Liver (tissue), 9 donors: ENCODE data around the gene TSPYL2. TPM values are rescaled to one million over a fixed set of nuclear protein-coding genes. Genes with fewer than 3 reads are reported as not detected.

Source experiments
- DNase-seq: peaks from one replicate; pipeline ENCODE4 v3.0.0-alpha.2; 2017; ENCODE audit warnings: low spot score
- H3K27ac ChIP-seq, 2 donors: one replicate each; pipeline ENCODE4 v1.7.0; 2013; ENCODE audit warnings: inconsistent platforms in 2 of 2, low read length in 2 of 2, control low read depth in 1 of 2, low read depth in 1 of 2, mild to moderate bottlenecking in 1 of 2
- H3K27me3 ChIP-seq, 4 donors: one replicate each; pipeline versions ENCODE4 v1.6.1 to v1.7.0; 2013; ENCODE audit warnings: low read length in 3 of 4, inconsistent platforms in 1 of 4, mild to moderate bottlenecking in 1 of 4, moderate library complexity in 1 of 4; ENCODE audit not compliant: control insufficient read depth in 4 of 4, insufficient read depth in 4 of 4
- H3K36me3 ChIP-seq, 4 donors: one replicate each; pipeline versions ENCODE4 v1.6.1 to v1.7.0; 2013; ENCODE audit warnings: low read length in 3 of 4, mild to moderate bottlenecking in 3 of 4, low read depth in 1 of 4, moderate library complexity in 1 of 4; ENCODE audit not compliant: control insufficient read depth in 4 of 4, insufficient read depth in 3 of 4
- H3K4me1 ChIP-seq, 4 donors: one replicate each; pipeline versions ENCODE4 v1.6.1 to v1.7.0; 2013; ENCODE audit warnings: low read length in 3 of 4, mild to moderate bottlenecking in 3 of 4, moderate library complexity in 1 of 4; ENCODE audit not compliant: control insufficient read depth in 4 of 4, insufficient read depth in 4 of 4
- H3K4me3 ChIP-seq, 3 donors: one replicate each; pipeline versions ENCODE4 v1.6.1 to v1.7.0; 2013; ENCODE audit warnings: low read length in 3 of 3, control low read depth in 1 of 3, low read depth in 1 of 3, mild to moderate bottlenecking in 1 of 3
- H3K9ac ChIP-seq, 2 donors: one replicate each; pipeline ENCODE4 v1.7.0; 2013; ENCODE audit warnings: low read length in 2 of 2, mild to moderate bottlenecking in 2 of 2, moderate library complexity in 2 of 2, control low read depth in 1 of 2, low read depth in 1 of 2
- H3K9me3 ChIP-seq, 4 donors: one replicate each; pipeline versions ENCODE4 v1.6.1 to v1.7.0; 2013; ENCODE audit warnings: low read length in 3 of 4; ENCODE audit not compliant: control insufficient read depth in 4 of 4
- EGR1 ChIP-seq, 2 donors: IDR thresholded peaks; 2 replicates each; pipeline ENCODE4 v1.6.1; 2016 to 2018; ENCODE audit warnings: antibody characterized with exemption in 2 of 2, low read depth in 2 of 2
- FOXA1 ChIP-seq: IDR thresholded peaks from 2 replicates; pipeline ENCODE4 v1.6.1; 2016; ENCODE audit warnings: antibody characterized with exemption
- FOXA2 ChIP-seq: IDR thresholded peaks from 2 replicates; pipeline ENCODE4 v1.6.1; 2016; ENCODE audit warnings: antibody characterized with exemption
- GABPA ChIP-seq, 2 donors: IDR thresholded peaks in 1 of 2; conservative IDR thresholded peaks in 1 of 2; 2 replicates each; pipeline ENCODE4 v1.6.1; 2016; ENCODE audit warnings: antibody characterized with exemption in 2 of 2, mild to moderate bottlenecking in 1 of 2, moderate library complexity in 1 of 2
- HNF4A ChIP-seq, 2 donors: conservative IDR thresholded peaks; 2 replicates each; pipeline ENCODE4 v1.6.1; 2016; ENCODE audit warnings: antibody characterized with exemption in 2 of 2, mild to moderate bottlenecking in 2 of 2
- HNF4G ChIP-seq: IDR thresholded peaks from 2 replicates; pipeline ENCODE4 v1.6.1; 2016; ENCODE audit warnings: antibody characterized with exemption
- JUND ChIP-seq, 2 donors: IDR thresholded peaks; 2 replicates each; pipeline ENCODE4 v1.6.1; 2016; ENCODE audit warnings: antibody characterized with exemption in 2 of 2
- NR2F2 ChIP-seq: IDR thresholded peaks from 2 replicates; pipeline ENCODE4 v1.6.1; 2016; ENCODE audit warnings: antibody characterized with exemption
- RAD21 ChIP-seq, 2 donors: IDR thresholded peaks; 2 replicates each; pipeline ENCODE4 v1.6.1; 2016; ENCODE audit warnings: antibody characterized with exemption in 2 of 2, mild to moderate bottlenecking in 2 of 2
- RXRA ChIP-seq, 2 donors: IDR thresholded peaks; 2 replicates each; pipeline ENCODE4 v1.6.1; 2017 to 2018; ENCODE audit warnings: antibody characterized with exemption in 2 of 2, mild to moderate bottlenecking in 1 of 2
- SP1 ChIP-seq: IDR thresholded peaks from 2 replicates; pipeline ENCODE4 v1.6.1; 2018; ENCODE audit warnings: antibody characterized with exemption, mild to moderate bottlenecking
- TAF1 ChIP-seq: conservative IDR thresholded peaks from 2 replicates; pipeline ENCODE4 v1.6.1; 2016; ENCODE audit warnings: antibody characterized with exemption, mild to moderate bottlenecking
- YY1 ChIP-seq: IDR thresholded peaks from 2 replicates; pipeline ENCODE4 v1.6.1; 2016; ENCODE audit warnings: antibody characterized with exemption, mild to moderate bottlenecking
- WGBS: extraction: QIAGEN DNeasy Blood & Tissue Kit; methylation state at CpG from one replicate; pipeline ENCODE4 v1.1.7; 2013; 5-methylcytosine and 5-hydroxymethylcytosine counted together
- polyA plus RNA-seq, 2 donors: library from polyadenylated mRNA; stranded (reverse) in 1 of 2; unstranded in 1 of 2; fragments of 200-250 nt in 1 of 2; fragments of >200 nt in 1 of 2; fragmentation: Nextera tagmentation in 1 of 2; extraction: Ambion mirVana in 1 of 2; gene quantifications; one replicate each; pipeline versions ENCODE4 v1.2.1 to v1.2.3, GENCODE V29; 2013 to 2015
- total RNA-seq, 2 donors: library from RNA; depleted of rRNA; stranded (reverse); fragments of >200 nt; gene quantifications; one replicate each; pipeline ENCODE4 v1.2.3, GENCODE V29; 2014
- TF ChIP-seq, protein P1 (sequence below): fragments of 150-350 bp; IDR thresholded peaks from 2 replicates; pipeline ENCODE4 v1.5.1; 2017; ENCODE audit warnings: improper control_type of control experiment, low read depth, low read length; ENCODE audit not compliant: missing input control
- TF ChIP-seq, protein P2 (sequence below): IDR thresholded peaks from 2 replicates; pipeline ENCODE4 v1.6.1; 2016; ENCODE audit warnings: antibody characterized with exemption
- TF ChIP-seq, protein P3 (sequence below): IDR thresholded peaks from 2 replicates; pipeline ENCODE4 v1.6.1; 2016; ENCODE audit warnings: antibody characterized with exemption, mild to moderate bottlenecking
- donor health status: healthy.
- donor health status: healthy.
- donor health status: healthy.
- donor health status: healthy.
- donor health status: healthy.

The TSPYL2 gene
- total and polyA plus RNA-seq, 4 donors = 2.5 to 8.0 (median 4.8) TPM

DNA sequence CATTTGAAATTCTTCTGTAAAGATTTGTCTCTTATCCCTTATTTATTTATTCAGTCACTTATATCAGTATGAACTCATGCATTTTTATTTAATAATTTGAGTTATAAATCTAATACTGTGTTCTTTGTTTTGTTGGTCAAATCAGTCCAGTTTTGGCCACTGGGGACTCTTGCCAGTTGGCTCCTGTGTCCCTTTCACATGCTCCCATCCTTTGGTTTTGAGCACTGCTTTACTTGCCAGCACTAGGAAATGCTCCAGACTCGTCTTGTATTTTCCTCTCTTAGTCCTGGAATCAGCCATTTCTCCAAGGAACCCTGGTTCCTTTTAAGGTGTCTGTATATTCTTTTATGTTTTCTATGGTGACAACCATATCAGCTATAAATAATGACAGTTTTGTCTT lies 39.8 kb downstream of the TSPYL2 start:
- DNase-seq = no peak

DNA sequence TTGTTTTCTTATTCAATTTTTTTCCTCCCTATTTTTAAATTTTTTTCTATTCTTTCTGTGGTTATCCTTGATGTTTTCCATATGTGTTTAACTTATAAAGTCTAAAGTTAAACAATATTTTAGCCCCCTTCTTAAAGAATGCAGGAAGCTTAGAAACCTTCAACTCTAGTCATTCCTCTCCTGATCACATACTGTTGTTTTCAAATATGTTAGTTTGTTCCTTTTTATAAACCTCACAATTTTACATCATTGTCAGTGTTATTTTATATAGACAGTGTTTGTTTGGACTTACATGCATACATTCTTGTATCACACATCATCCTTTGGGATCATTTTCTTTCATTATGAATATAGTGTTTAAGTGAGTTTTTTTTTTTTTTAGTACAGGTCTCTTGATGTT lies 43.3 kb downstream of the TSPYL2 start:
- DNase-seq = no peak
- TF ChIP-seq RXRA (IDR thresholded peaks at IDR 0.05) (no peak), HNF4G (no peak), EGR1 (IDR thresholded peaks at IDR 0.05; ENCODE audit: low read depth in 2 of 2) (no peak), YY1 (no peak), JUND (IDR thresholded peaks at IDR 0.05) (no peak), SP1 (no peak), NR2F2 (no peak), FOXA1 (no peak), TAF1 (no peak), FOXA2 (no peak), HNF4A (conservative IDR thresholded peaks at IDR 0.05) (no peak)
- TF ChIP-seq, protein P1, sequence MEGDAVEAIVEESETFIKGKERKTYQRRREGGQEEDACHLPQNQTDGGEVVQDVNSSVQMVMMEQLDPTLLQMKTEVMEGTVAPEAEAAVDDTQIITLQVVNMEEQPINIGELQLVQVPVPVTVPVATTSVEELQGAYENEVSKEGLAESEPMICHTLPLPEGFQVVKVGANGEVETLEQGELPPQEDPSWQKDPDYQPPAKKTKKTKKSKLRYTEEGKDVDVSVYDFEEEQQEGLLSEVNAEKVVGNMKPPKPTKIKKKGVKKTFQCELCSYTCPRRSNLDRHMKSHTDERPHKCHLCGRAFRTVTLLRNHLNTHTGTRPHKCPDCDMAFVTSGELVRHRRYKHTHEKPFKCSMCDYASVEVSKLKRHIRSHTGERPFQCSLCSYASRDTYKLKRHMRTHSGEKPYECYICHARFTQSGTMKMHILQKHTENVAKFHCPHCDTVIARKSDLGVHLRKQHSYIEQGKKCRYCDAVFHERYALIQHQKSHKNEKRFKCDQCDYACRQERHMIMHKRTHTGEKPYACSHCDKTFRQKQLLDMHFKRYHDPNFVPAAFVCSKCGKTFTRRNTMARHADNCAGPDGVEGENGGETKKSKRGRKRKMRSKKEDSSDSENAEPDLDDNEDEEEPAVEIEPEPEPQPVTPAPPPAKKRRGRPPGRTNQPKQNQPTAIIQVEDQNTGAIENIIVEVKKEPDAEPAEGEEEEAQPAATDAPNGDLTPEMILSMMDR = no peak
- no peak overlapping the region for H3K9ac ChIP-seq

More for the DNA sequence above, 39.8 kb downstream of the TSPYL2 start:
- no peak overlapping the region for H3K27ac ChIP-seq
- H3K27me3 ChIP-seq = no peaks in the 10 kb centered on the region
- H3K36me3 ChIP-seq = no peaks in the 10 kb centered on the region
- H3K9me3 ChIP-seq = no peaks in the 10 kb centered on the region
- no peaks in the 10 kb centered on the region for H3K4me1 ChIP-seq
- no peak overlapping the region for H3K9ac ChIP-seq
- H3K4me3 ChIP-seq = no peak overlapping the region
- TF ChIP-seq, protein P2, sequence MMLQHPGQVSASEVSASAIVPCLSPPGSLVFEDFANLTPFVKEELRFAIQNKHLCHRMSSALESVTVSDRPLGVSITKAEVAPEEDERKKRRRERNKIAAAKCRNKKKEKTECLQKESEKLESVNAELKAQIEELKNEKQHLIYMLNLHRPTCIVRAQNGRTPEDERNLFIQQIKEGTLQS = no peak
- TF ChIP-seq RXRA (IDR thresholded peaks at IDR 0.05) = no peak
- TF ChIP-seq RAD21 (IDR thresholded peaks at IDR 0.05) = no peak
- no peak for TF ChIP-seq HNF4A (conservative IDR thresholded peaks at IDR 0.05)
- TF ChIP-seq FOXA1 = no peak
- TF ChIP-seq YY1 = no peak
- TF ChIP-seq GABPA (IDR thresholded peaks at IDR 0.05 in 1 of 2, conservative IDR thresholded peaks at IDR 0.05 in 1 of 2) = no peak
- TF ChIP-seq SP1 = no peak
- TF ChIP-seq, protein P3, sequence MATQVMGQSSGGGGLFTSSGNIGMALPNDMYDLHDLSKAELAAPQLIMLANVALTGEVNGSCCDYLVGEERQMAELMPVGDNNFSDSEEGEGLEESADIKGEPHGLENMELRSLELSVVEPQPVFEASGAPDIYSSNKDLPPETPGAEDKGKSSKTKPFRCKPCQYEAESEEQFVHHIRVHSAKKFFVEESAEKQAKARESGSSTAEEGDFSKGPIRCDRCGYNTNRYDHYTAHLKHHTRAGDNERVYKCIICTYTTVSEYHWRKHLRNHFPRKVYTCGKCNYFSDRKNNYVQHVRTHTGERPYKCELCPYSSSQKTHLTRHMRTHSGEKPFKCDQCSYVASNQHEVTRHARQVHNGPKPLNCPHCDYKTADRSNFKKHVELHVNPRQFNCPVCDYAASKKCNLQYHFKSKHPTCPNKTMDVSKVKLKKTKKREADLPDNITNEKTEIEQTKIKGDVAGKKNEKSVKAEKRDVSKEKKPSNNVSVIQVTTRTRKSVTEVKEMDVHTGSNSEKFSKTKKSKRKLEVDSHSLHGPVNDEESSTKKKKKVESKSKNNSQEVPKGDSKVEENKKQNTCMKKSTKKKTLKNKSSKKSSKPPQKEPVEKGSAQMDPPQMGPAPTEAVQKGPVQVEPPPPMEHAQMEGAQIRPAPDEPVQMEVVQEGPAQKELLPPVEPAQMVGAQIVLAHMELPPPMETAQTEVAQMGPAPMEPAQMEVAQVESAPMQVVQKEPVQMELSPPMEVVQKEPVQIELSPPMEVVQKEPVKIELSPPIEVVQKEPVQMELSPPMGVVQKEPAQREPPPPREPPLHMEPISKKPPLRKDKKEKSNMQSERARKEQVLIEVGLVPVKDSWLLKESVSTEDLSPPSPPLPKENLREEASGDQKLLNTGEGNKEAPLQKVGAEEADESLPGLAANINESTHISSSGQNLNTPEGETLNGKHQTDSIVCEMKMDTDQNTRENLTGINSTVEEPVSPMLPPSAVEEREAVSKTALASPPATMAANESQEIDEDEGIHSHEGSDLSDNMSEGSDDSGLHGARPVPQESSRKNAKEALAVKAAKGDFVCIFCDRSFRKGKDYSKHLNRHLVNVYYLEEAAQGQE = no peak
- TF ChIP-seq TAF1 = no peak
- no peak for TF ChIP-seq HNF4G
- TF ChIP-seq, protein P1 = no peak
- TF ChIP-seq JUND (IDR thresholded peaks at IDR 0.05) = no peak
- no peak for TF ChIP-seq FOXA2
- WGBS = 55% methylated on average over 1 of the region's 1 CpG

More for the DNA sequence above, 43.3 kb downstream of the TSPYL2 start:
- Histone ChIP-seq H3K4me1 (no peaks in the 10 kb centered on the region), H3K27ac (no peak overlapping the region), H3K9me3 (no peaks in the 10 kb centered on the region), H3K4me3 (no peak overlapping the region), H3K36me3 (no peaks in the 10 kb centered on the region), H3K27me3 (no peaks in the 10 kb centered on the region)
